Stimulated activated naive CD4-positive, alpha-beta T cell (primary cell): ENCODE data around the gene PCDHA12.
"Not testable (repeated sequence)": the region's sequence is repeated elsewhere in the genome, so short reads cannot be mapped to it uniquely, and the experiment has no call there.

Source experiments
- DNase-seq, 6 experiments: peaks; one replicate each; lab custom pipeline; 2025; lab: John Stamatoyannopoulos, UW

PCDHA12 gene

DNA sequence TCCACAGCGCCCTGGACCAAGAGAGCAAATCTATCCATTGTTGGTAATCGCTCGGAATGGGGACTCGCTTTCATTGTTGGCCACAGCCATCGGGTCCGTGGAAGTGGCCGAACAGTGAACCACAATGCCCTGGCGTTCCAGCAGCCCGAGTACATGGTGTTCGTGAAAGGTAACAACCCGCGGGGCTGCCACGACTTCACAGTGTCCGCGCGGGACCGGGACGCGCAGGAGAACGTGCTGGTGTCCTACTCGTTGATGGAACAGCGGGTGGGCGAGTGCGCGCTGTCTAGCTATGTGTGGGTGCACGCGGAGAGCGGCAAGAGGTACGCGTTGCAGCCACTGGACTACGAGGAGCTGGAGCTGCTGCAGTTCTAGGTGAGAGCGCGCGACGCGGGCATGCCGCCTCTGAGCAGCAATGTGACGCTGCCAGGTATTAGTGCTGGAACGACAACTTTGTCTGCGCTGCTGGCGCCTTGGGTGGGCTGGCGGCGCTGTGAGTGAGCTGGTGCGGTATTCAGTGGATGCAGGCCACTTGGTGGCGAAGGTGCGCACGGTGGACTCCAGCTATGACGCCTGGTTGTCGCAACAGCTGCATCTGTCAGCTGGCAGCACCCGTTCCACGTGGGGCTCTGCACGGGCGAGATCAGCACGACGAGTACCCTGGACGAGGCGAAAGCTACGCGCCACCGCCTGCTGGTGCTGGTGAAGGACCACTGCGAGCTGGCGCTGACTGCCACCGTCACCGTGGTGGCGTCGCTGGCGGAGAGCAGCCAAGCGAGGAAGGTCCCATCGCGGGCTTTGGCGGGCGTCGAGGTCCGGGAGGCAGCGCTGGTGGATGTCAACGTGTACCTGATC, 12.4 kb upstream of the PCDHA12 start:
- no peak for DNase-seq

DNA sequence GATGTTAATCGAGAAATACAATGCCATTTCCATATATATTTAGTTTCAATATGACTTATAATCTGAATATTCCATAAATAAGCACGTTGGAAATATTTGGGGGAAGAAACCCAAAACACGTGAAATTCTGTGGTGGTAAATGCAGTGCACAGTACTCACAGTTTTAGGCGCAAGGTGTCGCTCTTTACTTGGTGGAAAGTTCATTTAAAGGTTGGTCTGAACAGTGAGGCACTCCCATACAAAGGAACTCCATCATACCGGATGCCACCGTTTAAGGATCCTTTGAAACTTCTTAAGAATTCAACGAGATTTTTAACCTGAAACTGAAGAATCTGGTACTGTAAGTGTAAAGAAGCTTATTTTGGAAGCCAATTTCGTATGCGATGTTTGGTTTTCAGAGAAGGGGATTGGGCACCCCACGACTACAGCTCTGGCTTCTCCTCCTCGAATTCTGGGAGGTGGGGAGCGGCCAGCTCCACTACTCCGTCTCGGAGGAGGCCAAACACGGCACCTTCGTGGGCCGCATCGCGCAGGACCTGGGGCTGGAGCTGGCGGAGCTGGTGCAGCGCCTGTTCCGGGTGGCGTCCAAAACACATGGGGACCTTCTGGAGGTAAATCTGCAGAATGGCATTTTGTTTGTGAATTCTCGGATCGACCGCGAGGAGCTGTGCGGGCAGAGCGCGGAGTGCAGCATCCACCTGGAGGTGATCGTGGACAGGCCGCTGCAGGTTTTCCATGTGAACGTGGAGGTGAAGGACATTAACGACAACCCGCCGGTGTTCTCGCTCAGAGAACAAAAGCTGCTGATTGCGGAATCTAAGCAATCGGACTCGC, 6.2 kb upstream of the PCDHA12 start, which contains the start of gene PCDHA11:
Gene PCDHA11, plus strand, starts transcription at position 237 of the 834 bp plus-strand sequence. Its CDS starts 147 bp downstream, at position 384.
- DNase-seq, result no peak

DNA sequence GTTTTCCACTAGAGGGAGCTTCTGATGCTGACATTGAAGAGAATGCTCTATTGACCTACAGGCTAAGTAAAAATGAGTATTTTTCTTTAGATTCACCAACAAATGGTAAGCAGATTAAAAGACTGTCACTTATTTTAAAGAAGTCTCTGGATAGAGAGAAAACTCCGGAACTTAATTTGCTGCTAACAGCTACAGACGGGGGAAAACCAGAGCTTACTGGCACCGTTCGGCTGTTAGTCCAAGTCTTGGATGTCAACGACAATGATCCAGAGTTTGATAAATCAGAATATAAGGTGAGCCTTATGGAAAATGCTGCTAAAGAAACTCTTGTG, 5.6 kb upstream of the PCDHA12 start:
- DNase-seq, result no peak

DNA sequence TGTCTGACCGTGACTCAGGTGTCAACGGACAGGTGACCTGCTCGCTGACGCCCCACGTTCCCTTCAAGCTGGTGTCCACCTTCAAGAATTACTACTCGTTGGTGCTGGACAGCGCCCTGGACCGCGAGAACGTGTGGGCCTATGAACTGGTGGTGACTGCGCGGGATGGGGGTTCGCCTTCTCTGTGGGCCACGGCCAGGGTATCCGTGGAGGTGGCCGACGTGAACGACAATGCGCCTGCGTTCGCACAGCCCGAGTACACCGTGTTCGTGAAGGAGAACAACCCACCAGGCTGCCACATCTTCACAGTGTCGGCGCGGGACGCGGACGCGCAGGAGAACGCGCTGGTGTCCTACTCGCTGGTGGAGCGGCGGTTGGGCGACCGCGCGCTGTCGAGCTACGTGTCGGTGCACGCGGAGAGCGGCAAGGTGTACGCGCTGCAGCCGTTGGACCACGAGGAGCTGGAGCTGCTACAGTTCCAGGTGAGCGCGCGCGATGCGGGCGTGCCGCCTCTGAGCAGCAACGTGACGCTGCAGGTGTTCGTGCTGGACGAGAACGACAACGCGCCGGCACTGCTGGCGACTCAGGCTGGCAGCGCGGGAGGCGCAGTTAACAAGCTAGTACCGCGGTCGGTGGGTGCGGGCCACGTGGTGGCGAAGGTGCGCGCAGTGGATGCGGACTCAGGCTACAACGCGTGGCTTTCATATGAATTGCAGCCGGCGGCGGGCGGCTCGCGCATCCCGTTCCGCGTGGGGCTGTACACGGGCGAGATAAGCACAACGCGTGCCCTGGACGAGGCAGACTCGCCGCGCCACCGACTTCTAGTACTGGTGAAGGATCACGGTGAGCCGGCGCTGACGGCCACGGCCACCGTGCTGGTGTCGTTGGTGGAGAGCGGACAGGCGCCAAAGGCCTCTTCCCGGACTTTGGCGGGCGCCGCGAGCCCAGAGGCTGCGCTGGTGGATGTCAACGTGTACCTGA, 4.6 kb upstream of the PCDHA12 start:
- DNase-seq, result no peak

DNA sequence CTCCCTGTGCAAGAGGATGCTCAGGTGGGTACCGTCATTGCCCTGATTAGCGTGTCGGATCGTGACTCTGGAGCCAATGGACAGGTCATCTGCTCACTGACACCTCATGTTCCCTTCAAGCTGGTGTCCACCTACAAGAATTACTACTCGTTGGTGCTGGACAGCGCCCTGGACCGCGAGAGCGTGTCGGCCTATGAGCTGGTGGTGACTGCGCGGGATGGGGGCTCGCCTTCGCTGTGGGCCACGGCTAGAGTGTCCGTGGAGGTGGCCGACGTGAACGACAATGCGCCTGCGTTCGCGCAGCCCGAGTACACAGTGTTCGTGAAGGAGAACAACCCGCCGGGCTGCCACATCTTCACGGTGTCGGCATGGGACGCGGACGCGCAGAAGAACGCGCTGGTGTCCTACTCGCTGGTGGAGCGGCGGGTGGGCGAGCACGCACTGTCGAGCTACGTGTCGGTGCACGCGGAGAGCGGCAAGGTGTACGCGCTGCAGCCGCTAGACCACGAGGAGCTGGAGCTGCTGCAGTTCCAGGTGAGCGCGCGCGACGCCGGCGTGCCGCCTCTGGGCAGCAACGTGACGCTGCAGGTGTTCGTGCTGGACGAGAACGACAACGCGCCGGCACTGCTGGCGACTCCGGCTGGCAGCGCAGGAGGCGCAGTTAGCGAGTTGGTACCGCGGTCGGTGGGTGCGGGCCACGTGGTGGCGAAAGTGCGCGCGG, 1.6 kb downstream of the PCDHA12 start:
- DNase-seq, result not testable (repeated sequence)

DNA sequence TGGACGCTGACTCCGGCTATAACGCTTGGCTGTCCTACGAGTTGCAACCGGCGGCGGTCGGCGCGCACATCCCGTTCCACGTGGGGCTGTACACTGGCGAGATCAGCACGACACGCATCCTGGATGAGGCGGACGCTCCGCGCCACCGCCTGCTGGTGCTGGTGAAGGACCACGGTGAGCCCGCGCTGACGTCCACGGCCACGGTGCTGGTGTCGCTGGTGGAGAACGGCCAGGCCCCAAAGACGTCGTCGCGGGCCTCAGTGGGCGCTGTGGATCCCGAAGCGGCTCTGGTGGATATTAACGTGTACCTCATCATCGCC, 2.1 kb downstream of the PCDHA12 start:
- no peak for DNase-seq

DNA sequence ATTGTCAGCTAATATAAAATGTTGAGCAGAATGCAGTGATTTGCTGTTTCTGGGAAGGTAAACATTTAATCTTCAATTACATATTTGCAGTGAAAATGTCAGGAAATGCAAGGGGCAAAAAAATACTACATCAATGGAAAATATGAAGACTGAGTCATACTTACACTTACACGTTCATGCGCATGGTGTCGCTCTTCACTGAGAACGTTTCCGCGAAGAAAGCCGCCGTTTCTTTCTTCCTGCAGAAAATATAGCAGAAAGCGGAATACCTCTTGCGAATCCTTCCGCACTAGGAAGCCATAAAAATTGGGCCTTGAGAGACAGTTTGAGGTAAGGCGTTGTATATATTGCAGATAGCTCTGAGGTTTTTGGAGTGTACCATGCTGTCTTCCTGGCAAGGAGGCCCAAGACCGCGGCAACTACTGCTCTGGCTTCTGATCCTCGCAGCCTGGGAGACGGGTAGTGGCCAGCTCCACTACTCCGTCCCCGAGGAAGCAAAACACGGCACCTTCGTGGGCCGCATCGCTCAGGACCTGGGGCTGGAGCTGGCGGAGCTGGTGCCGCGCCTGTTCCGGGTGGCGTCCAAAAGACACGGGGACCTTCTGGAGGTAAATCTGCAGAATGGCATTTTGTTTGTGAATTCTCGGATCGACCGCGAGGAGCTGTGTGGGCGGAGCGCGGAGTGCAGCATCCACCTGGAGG, 6.9 kb downstream of the PCDHA12 start, which contains the start of gene PCDHA13:
Gene PCDHA13, plus strand, starts transcription at position 236 of the 702 bp plus-strand sequence. Its CDS starts 145 bp downstream, at position 381.
- DNase-seq, result no peak

DNA sequence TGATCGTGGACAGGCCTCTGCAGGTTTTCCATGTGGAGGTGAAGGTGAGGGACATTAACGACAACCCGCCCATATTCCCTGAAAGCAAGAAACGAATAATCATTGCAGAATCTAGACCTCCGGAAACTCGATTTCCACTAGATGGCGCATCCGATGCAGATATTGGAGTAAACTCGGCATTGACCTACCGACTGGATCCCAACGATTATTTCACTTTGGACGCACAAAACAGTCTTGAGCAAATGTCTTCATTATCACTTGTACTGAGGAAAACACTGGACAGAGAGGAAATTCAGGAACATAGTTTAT, 7.4 kb downstream of the PCDHA12 start:
- no peak for DNase-seq

DNA sequence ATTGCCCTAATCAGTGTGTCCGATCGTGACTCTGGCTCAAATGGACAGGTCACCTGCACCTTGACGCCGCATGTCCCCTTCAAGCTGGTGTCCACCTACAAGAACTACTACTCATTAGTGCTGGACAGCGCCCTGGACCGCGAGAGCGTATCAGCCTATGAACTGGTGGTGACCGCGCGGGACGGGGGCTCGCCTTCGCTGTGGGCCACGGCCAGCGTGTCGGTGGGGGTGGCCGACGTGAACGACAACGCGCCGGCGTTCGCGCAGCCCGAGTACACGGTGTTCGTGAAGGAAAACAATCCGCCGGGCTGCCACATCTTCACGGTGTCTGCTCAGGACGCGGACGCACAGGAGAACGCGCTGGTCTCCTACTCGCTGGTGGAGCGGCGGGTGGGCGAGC, 8.3 kb downstream of the PCDHA12 start:
- no peak for DNase-seq

DNA sequence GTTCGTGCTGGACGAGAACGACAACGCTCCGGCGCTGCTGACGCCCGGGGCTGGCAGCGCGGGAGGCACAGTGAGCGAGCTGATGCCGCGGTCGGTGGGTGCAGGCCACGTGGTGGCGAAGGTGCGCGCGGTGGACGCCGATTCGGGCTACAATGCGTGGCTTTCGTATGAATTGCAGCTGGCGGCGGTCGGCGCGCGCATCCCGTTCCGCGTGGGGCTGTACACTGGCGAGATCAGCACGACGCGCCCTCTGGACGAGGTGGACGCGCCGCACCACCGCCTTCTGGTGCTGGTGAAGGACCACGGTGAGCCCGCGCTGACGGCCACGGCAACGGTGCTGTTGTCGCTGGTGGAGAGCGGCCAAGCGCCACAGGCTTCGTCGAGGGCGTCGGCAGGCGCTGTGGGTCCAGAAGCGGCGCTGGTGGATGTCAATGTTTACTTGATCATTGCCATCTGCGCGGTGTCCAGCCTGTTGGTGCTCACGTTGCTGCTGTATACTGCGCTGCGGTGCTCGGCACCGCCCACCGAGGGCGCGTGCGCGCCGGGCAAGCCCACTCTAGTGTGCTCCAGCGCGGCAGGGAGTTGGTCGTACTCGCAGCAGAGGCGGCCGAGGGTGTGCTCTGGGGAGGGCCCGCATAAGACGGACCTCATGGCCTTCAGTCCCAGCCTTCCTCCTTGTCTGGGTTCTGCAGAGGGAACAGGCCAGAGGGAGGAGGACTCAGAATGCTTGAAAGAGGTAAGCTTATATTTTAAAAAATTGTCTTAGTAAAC, 9.0 kb downstream of the PCDHA12 start:
- DNase-seq, result no peak

DNA sequence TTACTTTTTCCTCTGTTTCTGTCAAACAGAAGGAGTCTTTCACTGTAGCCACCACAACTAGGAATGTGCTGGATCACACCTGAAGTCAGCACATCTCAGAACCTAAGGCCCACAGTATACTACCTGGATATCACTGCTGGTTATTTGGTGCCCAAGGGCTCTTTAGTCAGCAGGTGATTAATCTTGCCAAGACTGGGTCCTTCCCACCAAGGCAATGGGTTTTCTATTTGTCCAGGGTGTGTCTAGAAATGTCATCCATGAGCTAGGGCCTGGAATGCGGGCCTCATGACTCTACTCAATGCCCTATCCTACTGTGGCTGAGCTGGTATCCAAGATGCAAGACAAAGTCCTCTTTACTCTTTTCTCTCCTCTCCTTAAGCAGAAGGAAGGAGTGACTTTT, 41.2 kb downstream of the PCDHA12 start:
- DNase-seq, result no peak

DNA sequence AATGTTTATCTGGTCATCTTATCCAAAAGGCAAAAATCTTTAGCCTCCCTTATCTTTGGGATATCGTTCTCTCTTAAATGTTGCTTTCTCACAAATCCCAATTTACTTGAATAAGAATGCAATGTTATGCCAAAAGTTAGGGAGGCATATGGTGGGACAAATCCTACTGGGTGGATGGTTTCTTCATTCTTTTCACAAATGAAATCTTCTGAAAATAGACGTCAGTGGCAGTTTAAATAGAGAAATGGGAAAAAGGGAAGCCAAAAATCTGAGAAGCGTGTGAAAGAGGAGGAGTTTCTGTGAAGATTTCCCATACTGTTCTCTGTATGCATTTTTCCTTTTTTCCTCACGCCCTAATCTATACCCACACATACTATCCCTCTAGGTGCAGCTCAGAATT, 48.5 kb downstream of the PCDHA12 start:
- DNase-seq, result no peak

DNA sequence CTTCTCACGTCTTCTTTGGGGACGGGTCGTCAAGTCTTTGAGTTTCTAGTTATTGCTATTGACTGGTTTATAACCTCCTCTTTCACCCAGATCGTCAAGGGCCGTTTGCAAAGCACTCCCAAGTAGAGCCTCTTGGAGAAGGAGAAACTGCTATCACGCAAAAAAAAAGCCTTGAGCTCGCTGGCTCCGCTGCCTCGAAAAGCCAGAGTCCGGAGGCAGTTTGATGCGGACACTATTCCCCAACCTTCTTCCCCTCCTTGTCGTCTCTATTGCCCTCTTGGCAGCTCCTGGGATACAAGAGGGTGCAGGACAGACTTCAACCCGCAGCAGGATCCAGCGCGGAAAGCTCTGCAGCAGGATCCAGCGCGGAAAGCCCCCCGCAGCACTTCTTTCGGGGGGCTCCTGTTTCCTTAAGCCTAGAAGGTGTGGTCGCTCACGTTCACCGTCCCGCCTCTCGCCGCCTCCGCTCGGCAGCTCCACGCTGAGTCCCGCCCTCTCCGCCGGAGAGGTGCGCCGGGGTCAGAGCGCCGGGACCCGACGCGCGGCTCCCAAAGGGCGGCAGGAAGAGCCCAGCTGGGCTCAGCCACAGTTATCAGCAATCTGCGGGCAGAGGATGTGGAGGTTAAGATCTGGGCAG, 50.8 kb downstream of the PCDHA12 start, which contains the start of gene PCDHAC1:
Gene PCDHAC1, plus strand, starts transcription at position 494 of the 637 bp plus-strand sequence. CDS start 594 bp downstream, outside the sequence.
- DNase-seq, result no peak

DNA sequence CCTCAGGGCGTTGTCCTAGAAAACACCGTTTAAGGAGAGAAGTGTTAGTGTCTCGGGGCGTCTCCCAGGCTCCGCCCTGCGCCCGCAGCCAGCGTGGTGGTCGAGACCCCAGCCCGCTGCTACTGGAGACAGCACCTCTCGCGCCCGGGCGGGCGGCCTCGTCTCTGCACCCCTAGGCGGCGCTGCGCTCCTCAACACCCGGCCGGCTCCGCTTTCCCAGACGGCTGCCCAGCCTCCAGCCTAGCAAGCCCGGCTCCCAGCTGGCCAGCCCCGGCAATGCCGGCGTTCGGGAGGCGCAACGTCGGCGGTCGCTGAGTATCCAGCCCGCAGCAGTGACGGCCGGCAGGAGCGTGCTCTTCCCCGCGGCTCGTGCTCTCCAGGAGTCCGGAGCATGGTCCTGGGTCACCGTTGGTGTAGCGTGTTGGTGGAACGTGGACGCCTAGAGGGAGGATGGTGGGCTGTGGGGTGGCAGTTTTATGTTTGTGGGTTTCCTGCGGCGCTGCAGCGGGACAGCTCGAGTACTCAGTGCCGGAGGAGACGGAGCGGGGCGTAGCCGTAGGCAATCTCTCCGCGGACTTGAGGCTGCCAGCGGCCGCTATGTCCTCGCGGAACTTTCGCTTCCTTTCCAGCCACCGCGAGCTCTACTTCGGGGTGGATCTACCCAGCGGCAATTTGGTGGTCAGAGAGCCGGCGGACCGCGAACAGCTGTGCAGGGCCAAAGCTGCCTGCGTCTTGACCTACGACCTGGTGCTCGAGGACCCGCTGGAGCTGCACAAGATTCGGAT, 51.5 kb downstream of the PCDHA12 start:
- DNase-seq, result peak in 2 of 6 experiments; percentile 0 to 3

DNA sequence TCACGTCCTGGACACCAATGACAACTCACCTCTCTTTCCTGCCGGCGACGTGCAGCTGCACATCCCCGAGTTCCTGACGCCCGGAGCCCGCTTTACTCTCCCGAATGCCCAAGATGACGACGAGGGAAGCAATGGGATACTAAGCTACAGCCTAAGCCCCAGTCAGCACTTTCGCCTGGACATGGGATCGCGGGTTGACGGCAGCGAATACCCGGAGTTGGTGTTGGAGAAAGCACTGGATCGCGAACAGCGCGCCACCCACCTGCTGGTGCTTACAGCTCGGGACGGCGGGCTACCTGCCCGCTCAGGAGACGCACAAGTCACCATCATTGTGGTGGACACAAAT, 52.1 kb downstream of the PCDHA12 start:
- DNase-seq, result no peak
